LNCAP (cell line): ENCODE results near the gene ACP7.

Source experiments
- TF ChIP-seq, protein P1 (sequence below): fragments of 450-650 bp; IDR thresholded peaks from 2 replicates; pipeline ENCODE4 v1.5.1; 2017; ENCODE audit warnings: mild to moderate bottlenecking

The ACP7 gene

DNA sequence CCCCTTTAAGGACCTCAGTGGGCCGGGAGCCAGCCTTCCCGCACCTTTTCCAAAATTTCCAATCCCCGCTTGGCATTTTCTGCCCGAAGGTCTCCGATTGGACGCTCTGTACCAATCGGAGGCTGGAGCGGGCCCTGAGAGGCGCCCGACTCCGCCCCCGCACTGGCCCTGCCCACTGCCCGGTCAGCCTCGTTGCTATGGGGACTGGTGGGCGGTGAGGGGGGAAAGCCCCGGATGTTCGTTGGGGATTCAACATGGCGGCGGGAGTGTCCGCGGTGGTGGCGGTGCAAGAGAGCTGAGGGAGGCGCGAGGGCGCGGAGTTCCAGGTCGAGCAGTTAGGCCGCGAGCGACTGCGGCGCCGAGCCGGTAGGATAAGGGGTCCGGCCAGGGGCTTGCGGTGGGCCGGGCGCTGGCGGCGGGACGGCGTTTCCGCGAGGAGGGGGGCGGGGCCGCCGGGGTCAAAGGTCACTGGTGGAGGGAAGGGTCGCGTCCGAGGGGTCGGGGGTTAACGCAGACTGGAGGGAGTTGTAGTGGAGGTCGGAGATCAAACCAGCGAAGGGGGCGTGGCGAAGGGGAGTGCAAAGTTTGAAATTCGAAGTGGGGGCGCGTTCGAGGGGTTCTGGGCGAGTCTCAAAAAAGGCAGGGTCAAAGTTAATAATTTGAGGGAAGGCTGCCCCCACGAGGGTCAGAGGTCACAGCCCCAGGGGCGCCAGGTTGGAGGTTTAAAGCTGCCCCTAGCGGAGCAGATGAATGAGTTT, 41.6 kb downstream of the ACP7 start, which contains the start of gene PAK4:
PAK4 (plus strand) TSS at position 233 of the 758 bp plus-strand sequence. CDS start 43,768 bp downstream, outside the sequence.
- TF ChIP-seq, protein P1, sequence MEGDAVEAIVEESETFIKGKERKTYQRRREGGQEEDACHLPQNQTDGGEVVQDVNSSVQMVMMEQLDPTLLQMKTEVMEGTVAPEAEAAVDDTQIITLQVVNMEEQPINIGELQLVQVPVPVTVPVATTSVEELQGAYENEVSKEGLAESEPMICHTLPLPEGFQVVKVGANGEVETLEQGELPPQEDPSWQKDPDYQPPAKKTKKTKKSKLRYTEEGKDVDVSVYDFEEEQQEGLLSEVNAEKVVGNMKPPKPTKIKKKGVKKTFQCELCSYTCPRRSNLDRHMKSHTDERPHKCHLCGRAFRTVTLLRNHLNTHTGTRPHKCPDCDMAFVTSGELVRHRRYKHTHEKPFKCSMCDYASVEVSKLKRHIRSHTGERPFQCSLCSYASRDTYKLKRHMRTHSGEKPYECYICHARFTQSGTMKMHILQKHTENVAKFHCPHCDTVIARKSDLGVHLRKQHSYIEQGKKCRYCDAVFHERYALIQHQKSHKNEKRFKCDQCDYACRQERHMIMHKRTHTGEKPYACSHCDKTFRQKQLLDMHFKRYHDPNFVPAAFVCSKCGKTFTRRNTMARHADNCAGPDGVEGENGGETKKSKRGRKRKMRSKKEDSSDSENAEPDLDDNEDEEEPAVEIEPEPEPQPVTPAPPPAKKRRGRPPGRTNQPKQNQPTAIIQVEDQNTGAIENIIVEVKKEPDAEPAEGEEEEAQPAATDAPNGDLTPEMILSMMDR, result no peak

DNA sequence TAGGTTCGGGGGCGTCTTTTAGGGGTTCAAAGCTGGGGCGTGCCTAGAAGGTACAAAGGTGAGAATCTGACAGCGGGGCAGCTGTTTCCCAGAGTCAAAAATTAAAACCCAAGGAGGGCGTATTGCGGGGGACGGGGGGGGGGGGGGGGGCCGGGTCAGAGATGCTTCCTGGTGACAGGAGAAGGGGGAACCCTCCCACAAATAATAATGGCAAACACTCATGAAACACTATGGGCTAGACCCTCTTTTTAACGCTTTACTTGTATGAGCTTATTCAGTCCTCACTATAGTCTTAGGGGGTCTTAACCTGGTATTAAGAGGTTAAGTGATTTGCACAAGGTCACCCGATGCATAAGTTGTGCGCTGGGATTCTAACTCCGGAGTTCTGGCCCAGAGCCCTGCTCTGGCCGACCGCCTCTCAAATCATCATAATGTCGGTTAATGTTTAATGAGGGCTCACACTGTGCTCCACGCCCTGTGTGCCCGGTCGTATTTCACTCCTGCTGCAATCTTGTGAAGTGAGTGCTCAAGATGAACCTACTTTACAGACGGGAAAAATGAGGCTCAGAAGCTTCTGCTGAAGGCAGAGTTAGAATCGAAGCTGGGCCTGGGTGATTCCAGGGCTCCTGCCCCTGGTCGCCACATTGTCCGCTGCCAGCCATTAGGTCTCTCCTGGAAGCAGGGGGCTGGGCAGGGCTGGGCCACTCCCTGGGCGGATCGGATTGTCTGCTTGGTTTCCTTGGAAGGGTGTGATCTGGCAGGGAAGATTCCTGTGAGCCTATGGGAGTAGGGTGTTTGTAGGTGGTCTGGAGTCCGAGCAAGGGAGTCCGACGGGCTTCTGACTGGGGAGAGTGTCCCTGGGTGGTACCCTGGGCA, 42.4 kb downstream of the ACP7 start:
- TF ChIP-seq, protein P1, result no peak

- TF ChIP-seq, protein P1, result no peak
Measured at GRCh38 chr19:39127812-39128515, 43.8 kb downstream of the ACP7 start.

- TF ChIP-seq, protein P1, result no peak
Measured at GRCh38 chr19:39128516-39129079, 44.4 kb downstream of the ACP7 start.

DNA sequence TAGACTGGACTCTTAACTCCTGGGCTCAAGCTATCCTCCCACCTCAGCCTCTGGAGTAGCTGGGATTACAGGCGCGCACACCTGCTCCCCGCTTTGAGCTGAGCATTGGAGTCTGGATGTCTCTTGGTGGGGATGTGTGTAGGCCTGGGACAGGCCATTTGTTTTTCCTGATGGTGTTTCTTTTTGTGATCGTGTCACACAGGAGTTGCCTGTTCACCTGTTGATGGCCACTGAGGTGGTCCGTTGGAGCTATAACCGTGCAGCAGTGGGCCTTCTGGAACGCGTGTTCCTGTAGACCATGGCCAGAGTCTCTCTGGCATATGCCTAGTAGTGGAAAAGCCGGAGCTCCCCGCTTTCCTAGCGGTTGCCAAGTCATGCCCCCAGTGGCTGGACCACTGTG, 44.9 kb downstream of the ACP7 start:
- TF ChIP-seq, protein P1, result no peak

DNA sequence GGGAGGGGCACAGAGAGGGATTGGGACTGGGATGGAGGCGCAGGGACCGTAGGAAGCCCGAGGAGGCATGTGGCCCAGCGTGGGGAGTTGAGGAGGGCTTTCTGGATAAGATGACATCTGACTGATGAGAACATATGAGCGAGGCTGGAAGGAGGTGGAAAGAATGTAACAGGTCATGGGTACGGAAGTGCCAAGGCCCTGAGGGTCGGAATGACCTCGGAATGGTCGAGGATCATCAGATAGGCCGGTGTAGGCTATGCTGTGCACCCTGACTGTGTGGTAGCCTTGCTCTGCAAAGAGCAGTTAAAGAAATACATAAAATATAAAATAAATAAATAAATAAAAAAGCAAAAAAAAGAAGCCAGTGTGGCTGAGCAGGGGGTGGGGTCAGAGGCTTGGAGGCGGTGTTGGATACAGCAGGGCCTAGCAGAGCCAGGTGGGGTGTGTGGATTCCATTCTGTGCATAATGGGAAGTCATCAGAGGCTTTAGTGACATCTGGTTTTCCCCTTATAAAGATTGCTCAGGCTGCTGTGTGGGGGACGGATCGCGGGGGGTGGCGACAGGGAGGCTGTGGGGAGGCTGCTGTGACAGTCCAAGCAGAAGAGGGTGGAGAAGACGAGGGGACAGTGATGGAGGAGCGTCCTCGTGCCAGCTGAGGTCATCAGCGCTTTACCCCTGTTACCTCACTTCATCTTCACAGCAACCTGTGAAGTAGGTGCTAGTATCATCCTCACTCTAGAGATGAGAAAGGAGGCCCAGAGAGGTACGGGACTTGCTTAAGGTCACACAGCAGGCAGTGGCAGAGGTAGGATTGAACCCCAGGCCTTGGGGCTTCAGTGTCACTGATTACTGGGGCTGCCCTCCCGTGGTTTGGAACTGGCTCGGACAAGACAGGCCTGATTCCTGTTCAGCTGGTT, 46.4 kb downstream of the ACP7 start:
- TF ChIP-seq, protein P1, result no peak
